MM.1S (cell line): ENCODE data around the gene BAAT.

ENCODE experiments used
- DNase-seq: peaks from one replicate; pipeline ENCODE4 v3.0.0-alpha.2; 2015
- H2AFZ ChIP-seq: fragments of 300-600 bp; sonication (generic); 2 replicates; pipeline ENCODE4 v1.6.0; 2016; ENCODE audit warnings: antibody characterized with exemption, low read length
- H3F3A ChIP-seq: fragments of 300-600 bp; sonication (generic); 2 replicates; pipeline ENCODE4 v1.6.1; 2016; ENCODE audit warnings: mild to moderate bottlenecking, antibody characterized with exemption, low read length, moderate library complexity, mixed read lengths; ENCODE audit not compliant: insufficient read depth
- H3K27ac ChIP-seq: fragments of 300-600 bp; sonication (generic); 2 replicates; pipeline ENCODE4 v1.5.1; 2016; ENCODE audit warnings: mild to moderate bottlenecking, low read length
- H3K27me3 ChIP-seq: fragments of 300-600 bp; sonication (generic); replicated peaks from 2 replicates; pipeline ENCODE4 v1.6.0; 2016; ENCODE audit warnings: low read length; ENCODE audit not compliant: insufficient read depth
- H3K36me3 ChIP-seq: fragments of 300-600 bp; sonication (generic); replicated peaks from 2 replicates; pipeline ENCODE4 v1.6.1; 2016; ENCODE audit warnings: mild to moderate bottlenecking, low read length, mixed read lengths; ENCODE audit not compliant: insufficient read depth
- H3K4me1 ChIP-seq: fragments of 300-600 bp; sonication (generic); 2 replicates; pipeline ENCODE4 v1.6.1; 2016; ENCODE audit warnings: low read length, mixed read lengths
- H3K4me2 ChIP-seq: fragments of 300-600 bp; sonication (generic); 2 replicates; pipeline ENCODE4 v1.6.0; 2016; ENCODE audit warnings: low read depth, low read length
- H3K4me3 ChIP-seq: fragments of 300-600 bp; sonication (generic); 2 replicates; pipeline ENCODE4 v1.5.1; 2016; ENCODE audit warnings: low read length, mixed read lengths
- H3K79me2 ChIP-seq: fragments of 300-600 bp; sonication (generic); 2 replicates; pipeline ENCODE4 v1.6.1; 2016; ENCODE audit warnings: mixed run types, low read length, mixed read lengths
- H3K9ac ChIP-seq: fragments of 300-600 bp; sonication (generic); 2 replicates; pipeline ENCODE4 v1.6.1; 2016; ENCODE audit warnings: low read length, mixed read lengths
- H3K9me2 ChIP-seq: fragments of 300-600 bp; sonication (generic); replicated peaks from 2 replicates; pipeline ENCODE4 v1.6.1; 2016; ENCODE audit warnings: mild to moderate bottlenecking, low read length, mixed read lengths; ENCODE audit not compliant: insufficient read depth
- H3K9me3 ChIP-seq: fragments of 300-600 bp; sonication (generic); replicated peaks from 2 replicates; pipeline ENCODE4 v1.6.1; 2016; ENCODE audit warnings: mild to moderate bottlenecking, low read length, mixed read lengths; ENCODE audit not compliant: insufficient read depth
- H4K20me1 ChIP-seq: fragments of 300-600 bp; sonication (generic); 2 replicates; pipeline ENCODE4 v1.6.1; 2016; ENCODE audit warnings: mild to moderate bottlenecking, low read length, moderate library complexity, mixed read lengths; ENCODE audit not compliant: insufficient read depth
- EZH2 ChIP-seq: fragments of 300-600 bp; sonication (generic); optimal IDR thresholded peaks from 2 replicates; pipeline ENCODE3; 2017; ENCODE audit warnings: low read depth, mild to moderate bottlenecking, antibody characterized with exemption, low read length, mixed read lengths
- EZH2phosphoT487 ChIP-seq: fragments of 300-600 bp; sonication (generic); IDR thresholded peaks from 2 replicates; pipeline ENCODE4 v1.6.1; 2018; ENCODE audit warnings: antibody characterized with exemption, low read length
- TF ChIP-seq, protein P1 (sequence below): fragments of 300-600 bp; sonication (generic); IDR thresholded peaks from 2 replicates; pipeline ENCODE4 v1.5.1; 2016; ENCODE audit warnings: antibody characterized with exemption, low read length, mixed read lengths

Gene BAAT

GRCh38 chr9:101399643-101399970 is 14.8 kb upstream of the BAAT start:
- no peaks in the 10 kb centered on the region for H3K9me2 ChIP-seq
- H3K4me2 ChIP-seq = peak overlapping the region; percentile 84
- no peaks in the 10 kb centered on the region for H3K27me3 ChIP-seq
- TF ChIP-seq EZH2phosphoT487 = no peak
- TF ChIP-seq, protein P1, sequence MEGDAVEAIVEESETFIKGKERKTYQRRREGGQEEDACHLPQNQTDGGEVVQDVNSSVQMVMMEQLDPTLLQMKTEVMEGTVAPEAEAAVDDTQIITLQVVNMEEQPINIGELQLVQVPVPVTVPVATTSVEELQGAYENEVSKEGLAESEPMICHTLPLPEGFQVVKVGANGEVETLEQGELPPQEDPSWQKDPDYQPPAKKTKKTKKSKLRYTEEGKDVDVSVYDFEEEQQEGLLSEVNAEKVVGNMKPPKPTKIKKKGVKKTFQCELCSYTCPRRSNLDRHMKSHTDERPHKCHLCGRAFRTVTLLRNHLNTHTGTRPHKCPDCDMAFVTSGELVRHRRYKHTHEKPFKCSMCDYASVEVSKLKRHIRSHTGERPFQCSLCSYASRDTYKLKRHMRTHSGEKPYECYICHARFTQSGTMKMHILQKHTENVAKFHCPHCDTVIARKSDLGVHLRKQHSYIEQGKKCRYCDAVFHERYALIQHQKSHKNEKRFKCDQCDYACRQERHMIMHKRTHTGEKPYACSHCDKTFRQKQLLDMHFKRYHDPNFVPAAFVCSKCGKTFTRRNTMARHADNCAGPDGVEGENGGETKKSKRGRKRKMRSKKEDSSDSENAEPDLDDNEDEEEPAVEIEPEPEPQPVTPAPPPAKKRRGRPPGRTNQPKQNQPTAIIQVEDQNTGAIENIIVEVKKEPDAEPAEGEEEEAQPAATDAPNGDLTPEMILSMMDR = no peak
- TF ChIP-seq EZH2 = no peak
- peaks cover 91% of the 10 kb centered on the region for H3K79me2 ChIP-seq
- peak overlapping the region; percentile 40 for H3K27ac ChIP-seq
- peaks cover 50% of the 10 kb centered on the region for H3K36me3 ChIP-seq
- H3K9me3 ChIP-seq = no peaks in the 10 kb centered on the region
- DNase-seq = peak; percentile 25
- no peaks in the 10 kb centered on the region for H3F3A ChIP-seq
- peaks cover 23% of the 10 kb centered on the region for H3K4me1 ChIP-seq
- peak overlapping the region; percentile 77 for H3K4me3 ChIP-seq
- peak overlapping the region; percentile 84 for H3K9ac ChIP-seq
- peak overlapping the region; percentile 68; the same call in 1 of the 2 replicates for H2AFZ ChIP-seq
- H4K20me1 ChIP-seq = no peaks in the 10 kb centered on the region

GRCh38 chr9:101398930-101399642 is 14.3 kb upstream of the BAAT start:
- DNase-seq = peak; percentile 10
- Histone ChIP-seq H3K4me1 (peaks cover 23% of the 10 kb centered on the region), H3K79me2 (peaks cover 95% of the 10 kb centered on the region), H3K9me3 (no peaks in the 10 kb centered on the region), H3K4me2 (peak overlapping the region; percentile 84), H3K27me3 (no peaks in the 10 kb centered on the region), H3K9me2 (no peaks in the 10 kb centered on the region), H3K9ac (peak overlapping the region; percentile 84), H2AFZ (peak overlapping the region; percentile 68), H3K27ac (peak overlapping the region; percentile 40), H3F3A (no peaks in the 10 kb centered on the region), H3K4me3 (peak overlapping the region; percentile 77), H4K20me1 (no peaks in the 10 kb centered on the region), H3K36me3 (peaks cover 49% of the 10 kb centered on the region)
- TF ChIP-seq EZH2phosphoT487 (no peak), EZH2 (no peak)
- TF ChIP-seq, protein P1 = no peak

- Histone ChIP-seq H3K4me1 (peaks cover 23% of the 10 kb centered on the region), H3K79me2 (peaks cover 97% of the 10 kb centered on the region), H3K9me3 (no peaks in the 10 kb centered on the region), H3K27ac (peak within 1 kb of the TSS; percentile 60), H4K20me1 (no peaks in the 10 kb centered on the region), H3K27me3 (no peaks in the 10 kb centered on the region), H3K4me2 (peak within 1 kb of the TSS; percentile 84), H3K4me3 (peak within 1 kb of the TSS; percentile 77), H3K36me3 (peaks cover 41% of the 10 kb centered on the region), H3F3A (no peaks in the 10 kb centered on the region), H2AFZ (peak within 1 kb of the TSS; percentile 92), H3K9ac (peak within 1 kb of the TSS; percentile 88), H3K9me2 (no peaks in the 10 kb centered on the region)
- DNase-seq = peak; percentile 99
- TF ChIP-seq EZH2phosphoT487 (no peak), EZH2 (no peak)
- TF ChIP-seq, protein P1 = no peak
These were observed 13.5 kb upstream of the BAAT start, which contains the start of the genes MRPL50 and ZNF189 for GRCh38 chr9:101398068-101398929. Gene MRPL50, minus strand, starts transcription at chr9:101398618. Its CDS starts 26 bp downstream, at chr9:101398592. Gene ZNF189, plus strand, starts transcription at chr9:101398851. Its CDS starts 306 bp downstream, at chr9:101399157.
